A673 (cell line): Measurements from ENCODE around the gene RMDN3. TPM values are rescaled to one million over a fixed set of nuclear protein-coding genes. Genes with fewer than 3 reads are reported as not detected.

Experiments used
- BruUV-seq: library from RNA; stranded (reverse); fragments of 400-500 nt; replicated peaks from 2 replicates; lab custom pipeline; 2021; lab: Mats Ljungman, UMichigan
- CTCF ChIA-PET: fragments of 300-600 bp; sonication (Branson Sonifier 250); formaldehyde crosslinking; loops from one replicate; lab custom pipeline; 2022; ENCODE audit warnings: antibody characterized with exemption; lab: Charles Lee
- POLR2A ChIA-PET: fragments of 300-600 bp; sonication (Branson Sonifier 250); formaldehyde crosslinking; loops from one replicate; lab custom pipeline; 2022; ENCODE audit warnings: antibody characterized with exemption; ENCODE audit not compliant: low non-redundant PET; lab: Charles Lee
- DNase-seq: peaks from one replicate; pipeline ENCODE4 v3.0.0-alpha.2; 2015; ENCODE audit warnings: low spot score
- H3K27ac ChIP-seq: fragments of 200-600 bp; sonication (generic); 2 replicates; pipeline ENCODE4 v1.5.1; 2016; ENCODE audit warnings: mixed run types, low read depth, mild to moderate bottlenecking, mixed read lengths, antibody characterized with exemption, low read length; ENCODE audit not compliant: poor library complexity, severe bottlenecking
- H3K27me3 ChIP-seq: fragments of 200-600 bp; sonication (generic); replicated peaks from 2 replicates; pipeline ENCODE4 v1.6.1; 2017; ENCODE audit warnings: mixed run types, low read depth, mild to moderate bottlenecking, mixed read lengths, antibody characterized with exemption, low read length; ENCODE audit not compliant: insufficient read depth, poor library complexity
- H3K36me3 ChIP-seq: fragments of 200-600 bp; sonication (generic); 2 replicates; pipeline ENCODE4 v1.6.1; 2016; ENCODE audit warnings: mixed run types, mild to moderate bottlenecking, mixed read lengths, antibody characterized with exemption, low read length; ENCODE audit not compliant: insufficient read depth, poor library complexity, severe bottlenecking
- H3K4me1 ChIP-seq: fragments of 200-600 bp; sonication (generic); 2 replicates; pipeline ENCODE4 v1.6.1; 2017; ENCODE audit warnings: mixed run types, mild to moderate bottlenecking, mixed read lengths, antibody characterized with exemption, low read length; ENCODE audit not compliant: insufficient read depth, poor library complexity, severe bottlenecking
- H3K4me3 ChIP-seq: fragments of 200-600 bp; sonication (generic); 2 replicates; pipeline ENCODE4 v1.5.1; 2016; ENCODE audit warnings: low read depth, mixed run types, mild to moderate bottlenecking, mixed read lengths, low read length; ENCODE audit not compliant: poor library complexity, severe bottlenecking
- H3K9me3 ChIP-seq: fragments of 200-600 bp; sonication (generic); 2 replicates; pipeline ENCODE4 v1.6.1; 2016; ENCODE audit warnings: mixed run types, low read depth, mild to moderate bottlenecking, mixed read lengths, antibody characterized with exemption, low read length; ENCODE audit not compliant: poor library complexity, severe bottlenecking
- EZH2 ChIP-seq: fragments of 200-600 bp; sonication (generic); IDR thresholded peaks from 2 replicates; pipeline ENCODE4 v1.6.1; 2017; ENCODE audit warnings: borderline replicate concordance, low read depth, mild to moderate bottlenecking, mixed read lengths, antibody characterized with exemption, low read length; ENCODE audit not compliant: poor library complexity, severe bottlenecking
- intact Hi-C: fragments of 100-400 bp; cut with micrococcal nuclease; formaldehyde crosslinking; loops from one replicate; pipeline ENCODE4 v1.10.0; 2022; ENCODE audit not compliant: unreplicated experiment
- total RNA-seq: library from RNA; stranded (reverse); gene quantifications from 2 replicates; pipeline ENCODE4 v1.2.3, GENCODE V29; 2021
- TF ChIP-seq, protein P1 (sequence below): fragments of 300-800, 200-600 bp; sonication (generic); conservative IDR thresholded peaks from 2 replicates; pipeline ENCODE4 v1.5.1; 2017; ENCODE audit warnings: low read depth, mild to moderate bottlenecking, antibody characterized with exemption, low read length, moderate library complexity, mixed read lengths

Gene RMDN3
- total RNA-seq, 1 experiment from 2014 or later, result 50.8 TPM

DNA sequence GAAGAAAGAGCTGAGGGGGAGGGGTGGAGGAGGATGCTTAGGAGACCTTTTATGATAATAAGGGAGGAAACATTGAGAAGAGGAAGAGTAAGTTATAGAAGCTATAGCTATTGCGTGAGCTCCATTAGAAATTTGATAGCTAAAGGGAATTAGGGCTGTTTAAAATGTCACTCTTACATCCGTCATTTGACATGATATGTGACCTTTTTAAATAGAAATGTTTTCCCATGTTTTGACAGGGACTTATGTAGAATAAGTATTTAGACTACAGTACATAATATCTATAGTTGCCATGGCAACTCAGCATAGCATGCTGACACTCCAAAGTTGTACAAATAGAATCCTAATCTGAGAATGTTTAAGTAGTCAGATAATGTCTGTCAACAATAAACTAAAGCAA lies 40.9 kb downstream of the RMDN3 start:
- TF ChIP-seq, protein P1, sequence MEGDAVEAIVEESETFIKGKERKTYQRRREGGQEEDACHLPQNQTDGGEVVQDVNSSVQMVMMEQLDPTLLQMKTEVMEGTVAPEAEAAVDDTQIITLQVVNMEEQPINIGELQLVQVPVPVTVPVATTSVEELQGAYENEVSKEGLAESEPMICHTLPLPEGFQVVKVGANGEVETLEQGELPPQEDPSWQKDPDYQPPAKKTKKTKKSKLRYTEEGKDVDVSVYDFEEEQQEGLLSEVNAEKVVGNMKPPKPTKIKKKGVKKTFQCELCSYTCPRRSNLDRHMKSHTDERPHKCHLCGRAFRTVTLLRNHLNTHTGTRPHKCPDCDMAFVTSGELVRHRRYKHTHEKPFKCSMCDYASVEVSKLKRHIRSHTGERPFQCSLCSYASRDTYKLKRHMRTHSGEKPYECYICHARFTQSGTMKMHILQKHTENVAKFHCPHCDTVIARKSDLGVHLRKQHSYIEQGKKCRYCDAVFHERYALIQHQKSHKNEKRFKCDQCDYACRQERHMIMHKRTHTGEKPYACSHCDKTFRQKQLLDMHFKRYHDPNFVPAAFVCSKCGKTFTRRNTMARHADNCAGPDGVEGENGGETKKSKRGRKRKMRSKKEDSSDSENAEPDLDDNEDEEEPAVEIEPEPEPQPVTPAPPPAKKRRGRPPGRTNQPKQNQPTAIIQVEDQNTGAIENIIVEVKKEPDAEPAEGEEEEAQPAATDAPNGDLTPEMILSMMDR, result no peak
- no peak for TF ChIP-seq EZH2
- Histone ChIP-seq H3K9me3 (no peaks in the 10 kb centered on the region), H3K27me3 (no peaks in the 10 kb centered on the region), H3K27ac (no peak overlapping the region), H3K4me3 (no peak overlapping the region), H3K4me1 (no peaks in the 10 kb centered on the region), H3K36me3 (peaks cover 63% of the 10 kb centered on the region)
- ChIA-PET CTCF (no interaction called here), POLR2A (no interaction called here)
- intact Hi-C loops, result no loop called here
- no TSS peak for BruUV-seq
- DNase-seq, result no peak

DNA sequence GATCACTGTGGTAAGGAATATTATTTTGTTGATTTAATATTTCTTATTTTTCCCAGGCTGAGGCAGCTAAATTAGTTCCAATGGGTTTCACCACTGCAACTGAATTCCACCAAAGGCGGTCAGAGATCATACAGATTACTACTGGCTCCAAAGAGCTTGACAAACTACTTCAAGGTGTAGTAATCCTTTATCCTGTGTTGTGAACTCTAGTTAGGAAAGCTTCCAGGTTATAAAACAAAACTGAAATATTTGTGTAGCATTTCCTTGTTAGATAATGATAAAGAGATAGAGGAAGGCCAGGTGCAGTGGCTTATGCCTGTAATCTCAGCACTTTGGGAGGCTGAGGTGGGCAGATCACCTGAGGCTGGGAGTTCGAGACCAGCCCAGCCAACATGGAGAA lies 48.9 kb downstream of the RMDN3 start:
- POLR2A ChIA-PET, result no interaction called here

DNA sequence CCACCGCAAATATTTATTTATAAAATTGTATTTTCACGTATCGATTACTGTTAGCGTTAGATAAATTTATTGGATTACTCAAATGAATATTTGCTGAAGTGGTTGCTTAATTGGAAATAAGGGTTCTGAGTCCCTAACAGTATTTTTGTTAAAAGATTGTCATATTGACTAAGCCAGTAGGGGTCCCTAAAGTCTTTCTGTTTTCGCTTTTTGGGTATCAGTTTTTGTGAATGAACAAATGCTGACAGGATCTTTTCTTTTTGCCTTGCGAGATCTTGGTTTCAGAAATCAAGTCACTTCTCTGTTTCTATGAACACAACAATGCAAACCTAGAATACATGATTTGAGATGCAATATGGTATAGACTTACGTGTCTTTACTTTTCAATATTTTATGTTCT lies 53.0 kb downstream of the RMDN3 start:
- intact Hi-C loops, result no loop called here
- Histone ChIP-seq H3K4me1 (no peaks in the 10 kb centered on the region), H3K36me3 (peaks cover 74% of the 10 kb centered on the region), H3K9me3 (no peaks in the 10 kb centered on the region), H3K27me3 (no peaks in the 10 kb centered on the region), H3K27ac (no peak overlapping the region), H3K4me3 (no peak overlapping the region)
- TF ChIP-seq EZH2, result no peak
- TF ChIP-seq, protein P1, result peak; percentile 46
- ChIA-PET CTCF (no interaction called here), POLR2A (no interaction called here)
- BruUV-seq, result no TSS peak
- DNase-seq, result peak; percentile 53

More for the DNA sequence above, 48.9 kb downstream of the RMDN3 start:
- no peak overlapping the region for H3K27ac ChIP-seq
- H3K4me3 ChIP-seq, result no peak overlapping the region
- DNase-seq, result no peak
- CTCF ChIA-PET, result no interaction called here
- BruUV-seq, result no TSS peak
- no peaks in the 10 kb centered on the region for H3K27me3 ChIP-seq
- intact Hi-C loops, result no loop called here
- no peaks in the 10 kb centered on the region for H3K4me1 ChIP-seq
- H3K36me3 ChIP-seq, result peaks cover 69% of the 10 kb centered on the region
- TF ChIP-seq EZH2, result no peak
- TF ChIP-seq, protein P1, result no peak
- no peaks in the 10 kb centered on the region for H3K9me3 ChIP-seq
